Skeletal muscle tissue (tissue), 4 donors: ENCODE measurements around the gene PRDX1. TPM values are rescaled to one million over a fixed set of nuclear protein-coding genes. Genes with fewer than 3 reads are reported as not detected.
"Not testable (repeated sequence)": the region's sequence is repeated elsewhere in the genome, so short reads cannot be mapped to it uniquely, and the experiment has no call there.

Source experiments
- H3K27ac ChIP-seq: one replicate; pipeline ENCODE4 v1.7.0; 2013; ENCODE audit warnings: mild to moderate bottlenecking, low read depth, low read length, inconsistent platforms
- H3K27me3 ChIP-seq, 3 donors: one replicate each; pipeline ENCODE4 v1.7.0; 2013; ENCODE audit warnings: low read length in 3 of 3; ENCODE audit not compliant: control insufficient read depth in 3 of 3, insufficient read depth in 3 of 3
- H3K36me3 ChIP-seq, 3 donors: one replicate each; pipeline ENCODE4 v1.7.0; 2013; ENCODE audit warnings: low read length in 3 of 3; ENCODE audit not compliant: control insufficient read depth in 3 of 3, insufficient read depth in 3 of 3
- H3K4me1 ChIP-seq, 3 donors: one replicate each; pipeline ENCODE4 v1.7.0; 2013; ENCODE audit warnings: low read length in 3 of 3, mild to moderate bottlenecking in 3 of 3; ENCODE audit not compliant: control insufficient read depth in 3 of 3, insufficient read depth in 3 of 3
- H3K4me3 ChIP-seq, 3 donors: one replicate each; pipeline ENCODE4 v1.7.0; 2013; ENCODE audit warnings: low read length in 3 of 3
- H3K9ac ChIP-seq, 3 donors: one replicate each; pipeline ENCODE4 v1.7.0; 2013; ENCODE audit warnings: low read length in 3 of 3, mild to moderate bottlenecking in 3 of 3, moderate library complexity in 2 of 3, low read depth in 1 of 3
- H3K9me3 ChIP-seq, 3 donors: one replicate each; pipeline ENCODE4 v1.7.0; 2013; ENCODE audit warnings: low read length in 3 of 3; ENCODE audit not compliant: control insufficient read depth in 3 of 3
- total RNA-seq: library from RNA; depleted of rRNA; stranded (reverse); fragments of >200 nt; gene quantifications from one replicate; pipeline ENCODE4 v1.2.3, GENCODE V29; 2014
- donor health status: Osteomylitis.

The PRDX1 gene
- total RNA-seq, 1 donor from 2014 or later, result 213 TPM

GRCh38 chr1:45541193-45541592 lies 19.5 kb upstream of the PRDX1 start:
- Histone ChIP-seq H3K27ac (no peak overlapping the region), H3K27me3 (peaks cover 0 to 3% (median 0%) of the 10 kb centered on the region in 3 donors), H3K9ac (no peak overlapping the region), H3K36me3 (no peaks in the 10 kb centered on the region), H3K9me3 (no peaks in the 10 kb centered on the region), H3K4me1 (peaks cover 0 to 3% (median 2%) of the 10 kb centered on the region in 3 donors), H3K4me3 (no peak overlapping the region)

GRCh38 chr1:45536886-45537285 lies 15.2 kb upstream of the PRDX1 start:
- Histone ChIP-seq H3K9me3 (no peaks in the 10 kb centered on the region), H3K27ac (no peak overlapping the region), H3K4me1 (no peaks in the 10 kb centered on the region), H3K9ac (no peak overlapping the region), H3K27me3 (no peaks in the 10 kb centered on the region), H3K36me3 (no peaks in the 10 kb centered on the region), H3K4me3 (no peak overlapping the region)

- Histone ChIP-seq H3K4me3 (no peak overlapping the region), H3K9ac (no peak overlapping the region), H3K27me3 (no peaks in the 10 kb centered on the region), H3K36me3 (no peaks in the 10 kb centered on the region), H3K4me1 (no peaks in the 10 kb centered on the region), H3K27ac (no peak overlapping the region), H3K9me3 (no peaks in the 10 kb centered on the region)
Observed at GRCh38 chr1:45535988-45536766, 14.5 kb upstream of the PRDX1 start.

GRCh38 chr1:45531873-45532272 lies 10.2 kb upstream of the PRDX1 start:
- Histone ChIP-seq H3K9ac (no peak overlapping the region), H3K4me1 (no peaks in the 10 kb centered on the region), H3K36me3 (no peaks in the 10 kb centered on the region), H3K27me3 (no peaks in the 10 kb centered on the region), H3K9me3 (no peaks in the 10 kb centered on the region), H3K27ac (no peak overlapping the region), H3K4me3 (no peak overlapping the region)

- Histone ChIP-seq H3K27me3 (no peaks in the 10 kb centered on the region), H3K4me3 (no peak overlapping the region), H3K9me3 (no peaks in the 10 kb centered on the region), H3K36me3 (no peaks in the 10 kb centered on the region), H3K27ac (no peak overlapping the region), H3K9ac (no peak overlapping the region), H3K4me1 (no peaks in the 10 kb centered on the region)
Observed at GRCh38 chr1:45530632-45531135, 9.0 kb upstream of the PRDX1 start.

- Histone ChIP-seq H3K9ac (no peak overlapping the region), H3K36me3 (peaks cover 0 to 3% (median 0%) of the 10 kb centered on the region in 3 donors), H3K27me3 (no peaks in the 10 kb centered on the region), H3K9me3 (no peaks in the 10 kb centered on the region), H3K27ac (no peak overlapping the region), H3K4me1 (peaks cover 3 to 5% (median 4%) of the 10 kb centered on the region in 3 donors), H3K4me3 (no peak overlapping the region)
Observed at GRCh38 chr1:45526135-45526644, 4.5 kb upstream of the PRDX1 start.

GRCh38 chr1:45523975-45524374 lies 2.3 kb upstream of the PRDX1 start:
- not testable (repeated sequence) for H3K27me3 ChIP-seq, H3K4me3 ChIP-seq, H3K36me3 ChIP-seq, H3K9ac ChIP-seq, H3K9me3 ChIP-seq, H3K27ac ChIP-seq
- H3K4me1 ChIP-seq, result peaks cover 10 to 15% (median 13%) of the 10 kb centered on the region in 3 donors

- H3K36me3 ChIP-seq, H3K9me3 ChIP-seq, H3K4me3 ChIP-seq, H3K27me3 ChIP-seq, H3K9ac ChIP-seq, H3K27ac ChIP-seq: not testable (repeated sequence)
- peaks cover 10 to 20% (median 16%) of the 10 kb centered on the region in 3 donors for H3K4me1 ChIP-seq
Observed at GRCh38 chr1:45523516-45523915, 1.8 kb upstream of the PRDX1 start.

GRCh38 chr1:45522324-45523104 lies 830 bp upstream of the PRDX1 start:
- peak overlapping the region; percentile 91 for H3K27ac ChIP-seq
- H3K27me3 ChIP-seq, result no peaks in the 10 kb centered on the region
- peak overlapping the region; percentile 75 to 95 (median 95) for H3K9ac ChIP-seq
- H3K9me3 ChIP-seq, result no peaks in the 10 kb centered on the region
- peaks cover 10 to 20% (median 17%) of the 10 kb centered on the region in 3 donors for H3K4me1 ChIP-seq
- H3K36me3 ChIP-seq, result peaks cover 0 to 3% (median 3%) of the 10 kb centered on the region in 3 donors
- H3K4me3 ChIP-seq, result peak overlapping the region; percentile 86 to 95 (median 94)

GRCh38 chr1:45519774-45520173 lies 1.9 kb downstream of the PRDX1 start:
- Histone ChIP-seq H3K4me3 (peak overlapping the region in 1 of 3 donors; percentile 21), H3K36me3 (peaks cover 24 to 27% (median 27%) of the 10 kb centered on the region in 3 donors), H3K4me1 (peaks cover 10 to 25% (median 20%) of the 10 kb centered on the region in 3 donors)
- not testable (repeated sequence) for H3K9me3 ChIP-seq, H3K9ac ChIP-seq, H3K27ac ChIP-seq, H3K27me3 ChIP-seq
